Measurements from ENCODE around the gene NBEA. TPM values are rescaled to one million over a fixed set of nuclear protein-coding genes. Genes with fewer than 3 reads are reported as not detected.

NBEA gene
- total RNA-seq, 1 donor from 2014 or later: 23.5 TPM

- H3K27ac ChIP-seq (ENCODE audit: low read depth, low read length): no peak overlapping the region
- H3K4me3 ChIP-seq (ENCODE audit: low read length in 3 of 3): no peak overlapping the region
- no peaks in the 10 kb centered on the region for H3K9me3 ChIP-seq (ENCODE audit: control insufficient read depth in 3 of 3, low read length in 3 of 3)
- H3K27me3 ChIP-seq (ENCODE audit: control insufficient read depth in 3 of 3, insufficient read depth in 3 of 3, low read length in 3 of 3): no peaks in the 10 kb centered on the region
- H3K9ac ChIP-seq (ENCODE audit: low read depth in 1 of 3, low read length in 3 of 3): no peak overlapping the region
- no peaks in the 10 kb centered on the region for H3K36me3 ChIP-seq (ENCODE audit: control insufficient read depth in 3 of 3, insufficient read depth in 3 of 3, low read length in 3 of 3)
- H3K4me1 ChIP-seq (ENCODE audit: control insufficient read depth in 3 of 3, insufficient read depth in 3 of 3, low read length in 3 of 3): no peaks in the 10 kb centered on the region
Observed at GRCh38 chr13:35557475-35557874, 615.4 kb downstream of the NBEA start.

DNA sequence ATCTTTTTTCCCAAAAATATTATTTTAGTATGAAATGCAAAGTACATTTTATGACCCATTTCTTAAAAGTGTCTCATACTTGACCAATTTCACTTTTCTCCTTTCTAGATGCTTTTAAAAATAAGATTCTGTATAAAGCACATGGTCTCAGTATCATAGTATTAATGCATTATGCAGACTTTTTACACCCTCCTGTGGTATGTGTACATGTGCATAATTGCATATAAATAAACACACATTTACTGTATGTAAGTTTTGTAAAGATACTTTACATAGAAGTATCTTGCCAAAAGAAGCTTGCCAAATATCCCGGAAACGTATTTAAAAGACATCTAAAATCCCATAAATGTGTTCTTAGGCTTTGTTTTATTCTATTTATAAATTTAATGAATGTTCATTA is 619.5 kb downstream of the NBEA start:
- no peak overlapping the region for H3K4me3 ChIP-seq (ENCODE audit: low read length in 3 of 3)
- no peaks in the 10 kb centered on the region for H3K36me3 ChIP-seq (ENCODE audit: control insufficient read depth in 3 of 3, insufficient read depth in 3 of 3, low read length in 3 of 3)
- H3K4me1 ChIP-seq (ENCODE audit: control insufficient read depth in 3 of 3, insufficient read depth in 3 of 3, low read length in 3 of 3): no peaks in the 10 kb centered on the region
- H3K9ac ChIP-seq (ENCODE audit: low read depth in 1 of 3, low read length in 3 of 3): no peak overlapping the region
- no peak overlapping the region for H3K27ac ChIP-seq (ENCODE audit: low read depth, low read length)
- no peaks in the 10 kb centered on the region for H3K27me3 ChIP-seq (ENCODE audit: control insufficient read depth in 3 of 3, insufficient read depth in 3 of 3, low read length in 3 of 3)
- no peaks in the 10 kb centered on the region for H3K9me3 ChIP-seq (ENCODE audit: control insufficient read depth in 3 of 3, low read length in 3 of 3)

- H3K9ac ChIP-seq (ENCODE audit: low read depth in 1 of 3, low read length in 3 of 3): no peak overlapping the region
- no peak overlapping the region for H3K27ac ChIP-seq (ENCODE audit: low read depth, low read length)
- H3K4me3 ChIP-seq (ENCODE audit: low read length in 3 of 3): no peak overlapping the region
- H3K27me3 ChIP-seq (ENCODE audit: control insufficient read depth in 3 of 3, insufficient read depth in 3 of 3, low read length in 3 of 3): no peaks in the 10 kb centered on the region
- H3K4me1 ChIP-seq (ENCODE audit: control insufficient read depth in 3 of 3, insufficient read depth in 3 of 3, low read length in 3 of 3): no peaks in the 10 kb centered on the region
- no peaks in the 10 kb centered on the region for H3K9me3 ChIP-seq (ENCODE audit: control insufficient read depth in 3 of 3, low read length in 3 of 3)
- no peaks in the 10 kb centered on the region for H3K36me3 ChIP-seq (ENCODE audit: control insufficient read depth in 3 of 3, insufficient read depth in 3 of 3, low read length in 3 of 3)
Observed at GRCh38 chr13:35565273-35565672, 623.2 kb downstream of the NBEA start.

- no peak overlapping the region for H3K27ac ChIP-seq (ENCODE audit: low read depth, low read length)
- H3K27me3 ChIP-seq (ENCODE audit: control insufficient read depth in 3 of 3, insufficient read depth in 3 of 3, low read length in 3 of 3): no peaks in the 10 kb centered on the region
- no peak overlapping the region for H3K9ac ChIP-seq (ENCODE audit: low read depth in 1 of 3, low read length in 3 of 3)
- no peak overlapping the region for H3K4me3 ChIP-seq (ENCODE audit: low read length in 3 of 3)
- no peaks in the 10 kb centered on the region for H3K9me3 ChIP-seq (ENCODE audit: control insufficient read depth in 3 of 3, low read length in 3 of 3)
- no peaks in the 10 kb centered on the region for H3K4me1 ChIP-seq (ENCODE audit: control insufficient read depth in 3 of 3, insufficient read depth in 3 of 3, low read length in 3 of 3)
- H3K36me3 ChIP-seq (ENCODE audit: control insufficient read depth in 3 of 3, insufficient read depth in 3 of 3, low read length in 3 of 3): no peaks in the 10 kb centered on the region
Observed at GRCh38 chr13:35566340-35566739, 624.3 kb downstream of the NBEA start.

- Histone ChIP-seq H3K27me3 (ENCODE audit: control insufficient read depth in 3 of 3, insufficient read depth in 3 of 3, low read length in 3 of 3) (no peaks in the 10 kb centered on the region), H3K36me3 (ENCODE audit: control insufficient read depth in 3 of 3, insufficient read depth in 3 of 3, low read length in 3 of 3) (no peaks in the 10 kb centered on the region), H3K4me3 (ENCODE audit: low read length in 3 of 3) (no peak overlapping the region), H3K4me1 (ENCODE audit: control insufficient read depth in 3 of 3, insufficient read depth in 3 of 3, low read length in 3 of 3) (no peaks in the 10 kb centered on the region), H3K9ac (ENCODE audit: low read depth in 1 of 3, low read length in 3 of 3) (no peak overlapping the region), H3K27ac (ENCODE audit: low read depth, low read length) (no peak overlapping the region), H3K9me3 (ENCODE audit: control insufficient read depth in 3 of 3, low read length in 3 of 3) (no peaks in the 10 kb centered on the region)
Observed at GRCh38 chr13:35567406-35567980, 625.4 kb downstream of the NBEA start.

DNA sequence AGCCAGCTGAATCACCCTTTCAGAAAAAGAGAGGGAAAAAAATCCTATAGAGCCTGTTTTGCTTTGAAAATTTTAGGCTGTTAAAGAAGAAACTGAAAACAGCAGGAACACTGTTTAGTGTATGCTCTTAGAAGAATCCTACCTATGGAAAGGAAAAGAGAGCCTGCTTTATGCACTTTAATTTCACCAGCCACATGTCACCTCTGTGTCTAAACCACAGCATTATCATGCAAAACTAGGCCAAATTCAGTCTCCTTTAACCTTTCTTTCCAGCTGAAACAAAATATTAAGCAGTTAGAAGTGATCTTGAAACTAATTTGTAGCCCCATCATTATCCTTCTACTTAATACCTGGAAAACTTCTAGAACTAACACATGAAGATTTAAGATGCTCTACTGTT is 631.6 kb downstream of the NBEA start:
- Histone ChIP-seq H3K9ac (ENCODE audit: low read depth in 1 of 3, low read length in 3 of 3) (no peak overlapping the region), H3K27me3 (ENCODE audit: control insufficient read depth in 3 of 3, insufficient read depth in 3 of 3, low read length in 3 of 3) (no peaks in the 10 kb centered on the region), H3K9me3 (ENCODE audit: control insufficient read depth in 3 of 3, low read length in 3 of 3) (no peaks in the 10 kb centered on the region), H3K36me3 (ENCODE audit: control insufficient read depth in 3 of 3, insufficient read depth in 3 of 3, low read length in 3 of 3) (no peaks in the 10 kb centered on the region), H3K27ac (ENCODE audit: low read depth, low read length) (no peak overlapping the region), H3K4me1 (ENCODE audit: control insufficient read depth in 3 of 3, insufficient read depth in 3 of 3, low read length in 3 of 3) (no peaks in the 10 kb centered on the region), H3K4me3 (ENCODE audit: low read length in 3 of 3) (no peak overlapping the region)

DNA sequence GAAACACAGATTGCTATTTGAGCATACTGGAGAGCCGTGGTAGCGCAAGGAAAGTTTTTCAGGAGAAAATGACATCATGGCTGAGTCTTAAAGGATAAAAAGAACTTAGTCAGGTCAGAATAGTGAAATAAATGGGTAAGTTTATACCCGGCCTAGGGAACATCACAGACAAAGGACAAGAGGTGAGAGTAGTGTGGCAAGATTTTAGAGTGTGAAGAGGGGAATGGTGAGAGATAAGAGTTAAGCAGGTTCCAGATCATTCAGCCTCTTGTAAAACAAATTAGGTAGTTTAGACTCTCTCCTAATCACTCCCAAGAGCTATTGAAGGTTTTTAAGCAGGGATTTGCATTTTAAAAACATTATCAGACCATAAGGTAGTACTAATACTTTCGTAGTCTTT is 650.4 kb downstream of the NBEA start:
- Histone ChIP-seq H3K27ac (ENCODE audit: low read depth, low read length) (no peak overlapping the region), H3K4me1 (ENCODE audit: control insufficient read depth in 3 of 3, insufficient read depth in 3 of 3, low read length in 3 of 3) (no peaks in the 10 kb centered on the region), H3K36me3 (ENCODE audit: control insufficient read depth in 3 of 3, insufficient read depth in 3 of 3, low read length in 3 of 3) (no peaks in the 10 kb centered on the region), H3K27me3 (ENCODE audit: control insufficient read depth in 3 of 3, insufficient read depth in 3 of 3, low read length in 3 of 3) (no peaks in the 10 kb centered on the region), H3K4me3 (ENCODE audit: low read length in 3 of 3) (no peak overlapping the region), H3K9me3 (ENCODE audit: control insufficient read depth in 3 of 3, low read length in 3 of 3) (no peaks in the 10 kb centered on the region), H3K9ac (ENCODE audit: low read depth in 1 of 3, low read length in 3 of 3) (no peak overlapping the region)

DNA sequence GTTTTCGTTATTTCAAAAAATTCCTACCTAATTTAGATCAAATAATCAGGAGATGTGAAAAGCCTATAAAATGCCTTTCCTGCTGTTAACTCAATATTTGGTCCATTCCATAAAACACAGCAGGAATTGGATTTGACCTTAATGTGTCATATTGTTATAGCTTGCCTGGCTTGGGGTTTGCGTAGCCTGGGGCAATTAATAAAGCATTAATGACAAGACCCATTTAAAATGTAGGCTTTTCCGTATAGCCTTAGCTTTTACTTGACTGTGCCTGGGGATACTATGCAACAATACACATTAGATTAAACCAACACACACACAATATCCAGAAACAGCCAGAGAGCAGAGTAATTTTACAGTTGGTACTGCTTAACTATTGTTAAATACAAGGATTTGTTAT is 651.6 kb downstream of the NBEA start:
- Histone ChIP-seq H3K27ac (ENCODE audit: low read depth, low read length) (no peak overlapping the region), H3K9me3 (ENCODE audit: control insufficient read depth in 3 of 3, low read length in 3 of 3) (no peaks in the 10 kb centered on the region), H3K9ac (ENCODE audit: low read depth in 1 of 3, low read length in 3 of 3) (no peak overlapping the region), H3K27me3 (ENCODE audit: control insufficient read depth in 3 of 3, insufficient read depth in 3 of 3, low read length in 3 of 3) (no peaks in the 10 kb centered on the region), H3K4me3 (ENCODE audit: low read length in 3 of 3) (no peak overlapping the region), H3K4me1 (ENCODE audit: control insufficient read depth in 3 of 3, insufficient read depth in 3 of 3, low read length in 3 of 3) (no peaks in the 10 kb centered on the region), H3K36me3 (ENCODE audit: control insufficient read depth in 3 of 3, insufficient read depth in 3 of 3, low read length in 3 of 3) (no peaks in the 10 kb centered on the region)

GRCh38 chr13:35594096-35594495 is 652.0 kb downstream of the NBEA start:
- H3K4me1 ChIP-seq (ENCODE audit: control insufficient read depth in 3 of 3, insufficient read depth in 3 of 3, low read length in 3 of 3): no peaks in the 10 kb centered on the region
- H3K9ac ChIP-seq (ENCODE audit: low read depth in 1 of 3, low read length in 3 of 3): no peak overlapping the region
- H3K4me3 ChIP-seq (ENCODE audit: low read length in 3 of 3): no peak overlapping the region
- H3K27ac ChIP-seq (ENCODE audit: low read depth, low read length): no peak overlapping the region
- H3K9me3 ChIP-seq (ENCODE audit: control insufficient read depth in 3 of 3, low read length in 3 of 3): no peaks in the 10 kb centered on the region
- no peaks in the 10 kb centered on the region for H3K27me3 ChIP-seq (ENCODE audit: control insufficient read depth in 3 of 3, insufficient read depth in 3 of 3, low read length in 3 of 3)
- no peaks in the 10 kb centered on the region for H3K36me3 ChIP-seq (ENCODE audit: control insufficient read depth in 3 of 3, insufficient read depth in 3 of 3, low read length in 3 of 3)

GRCh38 chr13:35595181-35595580 is 653.1 kb downstream of the NBEA start:
- Histone ChIP-seq H3K9me3 (ENCODE audit: control insufficient read depth in 3 of 3, low read length in 3 of 3) (no peaks in the 10 kb centered on the region), H3K9ac (ENCODE audit: low read depth in 1 of 3, low read length in 3 of 3) (no peak overlapping the region)

More at GRCh38 chr13:35595181-35595580, 653.1 kb downstream of the NBEA start:
- no peaks in the 10 kb centered on the region for H3K36me3 ChIP-seq (ENCODE audit: control insufficient read depth in 3 of 3, insufficient read depth in 3 of 3, low read length in 3 of 3)
- H3K27me3 ChIP-seq (ENCODE audit: control insufficient read depth in 3 of 3, insufficient read depth in 3 of 3, low read length in 3 of 3): no peaks in the 10 kb centered on the region
- no peak overlapping the region for H3K4me3 ChIP-seq (ENCODE audit: low read length in 3 of 3)
- H3K4me1 ChIP-seq (ENCODE audit: control insufficient read depth in 3 of 3, insufficient read depth in 3 of 3, low read length in 3 of 3): no peaks in the 10 kb centered on the region
- H3K27ac ChIP-seq (ENCODE audit: low read depth, low read length): no peak overlapping the region

Data from skeletal muscle tissue (tissue), 4 donors.